Mammary epithelial cell (primary cell): ENCODE data around the gene MTX1.

Experiments
- CTCF ChIP-seq, 2 donors: IDR thresholded peaks in 1 of 2; conservative IDR thresholded peaks in 1 of 2; 2 replicates each; pipeline ENCODE4 v1.5.1; 2011 to 2012; ENCODE audit warnings: inconsistent platforms in 2 of 2, low read length in 2 of 2, mild to moderate bottlenecking in 2 of 2, control low read depth in 1 of 2, low read depth in 1 of 2; ENCODE audit not compliant: insufficient read depth in 1 of 2; ENCODE audit errors: extremely low read depth in 1 of 2
- EZH2 ChIP-seq: IDR thresholded peaks from 2 replicates; pipeline ENCODE4 v1.6.1; 2012; ENCODE audit warnings: low read length, inconsistent platforms, borderline replicate concordance

DNA sequence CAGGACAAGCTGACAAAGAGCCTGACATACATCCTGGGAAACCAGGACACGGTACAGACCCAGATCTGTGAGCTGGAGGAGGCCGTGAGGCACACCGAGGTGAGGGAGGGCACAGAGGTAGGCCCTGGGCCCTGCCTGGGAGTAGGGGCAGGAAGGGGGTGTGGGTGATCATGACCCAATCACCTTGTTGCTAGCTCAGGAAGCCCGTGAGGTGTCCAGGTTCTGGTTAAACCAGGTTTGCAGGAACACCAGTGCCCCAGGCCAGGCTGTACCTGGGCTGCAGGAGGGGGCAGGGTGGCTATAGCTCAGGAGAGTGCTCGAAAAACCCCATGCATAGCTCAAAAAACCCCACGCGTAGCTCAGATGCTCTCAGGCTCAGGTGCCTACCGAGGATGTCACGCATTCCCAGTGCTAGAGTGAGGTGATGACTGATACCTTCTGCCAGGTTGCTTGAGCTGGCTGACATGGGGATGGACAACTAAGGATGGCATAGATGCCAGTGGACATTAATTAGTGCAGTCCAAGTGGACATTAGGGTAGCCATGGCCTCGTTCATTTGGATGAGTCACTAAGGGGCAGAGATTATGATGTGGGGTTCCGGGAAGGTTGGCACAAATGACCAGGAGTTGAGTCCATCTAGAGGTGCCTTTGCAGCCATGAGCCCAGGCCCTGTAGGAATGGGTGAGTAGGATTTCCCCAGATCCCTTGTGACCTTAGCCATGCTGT, 31.1 kb upstream of the MTX1 start:
- TF ChIP-seq CTCF (conservative IDR thresholded peaks at IDR 0.05 in 1 of 2, IDR thresholded peaks at IDR 0.05 in 1 of 2; ENCODE audit: extremely low read depth in 1 of 2, insufficient read depth in 1 of 2, low read depth in 1 of 2, low read length in 2 of 2), result no peak
- TF ChIP-seq EZH2, result no peak
